GM12872 (cell line): ENCODE measurements around the gene PISD.

ENCODE experiments used
- TF ChIP-seq, protein P1 (sequence below): IDR thresholded peaks from 3 replicates; pipeline ENCODE4 v1.5.1; 2011; ENCODE audit warnings: low read depth, mild to moderate bottlenecking, low read length, moderate library complexity; ENCODE audit not compliant: insufficient read depth

The PISD gene

DNA sequence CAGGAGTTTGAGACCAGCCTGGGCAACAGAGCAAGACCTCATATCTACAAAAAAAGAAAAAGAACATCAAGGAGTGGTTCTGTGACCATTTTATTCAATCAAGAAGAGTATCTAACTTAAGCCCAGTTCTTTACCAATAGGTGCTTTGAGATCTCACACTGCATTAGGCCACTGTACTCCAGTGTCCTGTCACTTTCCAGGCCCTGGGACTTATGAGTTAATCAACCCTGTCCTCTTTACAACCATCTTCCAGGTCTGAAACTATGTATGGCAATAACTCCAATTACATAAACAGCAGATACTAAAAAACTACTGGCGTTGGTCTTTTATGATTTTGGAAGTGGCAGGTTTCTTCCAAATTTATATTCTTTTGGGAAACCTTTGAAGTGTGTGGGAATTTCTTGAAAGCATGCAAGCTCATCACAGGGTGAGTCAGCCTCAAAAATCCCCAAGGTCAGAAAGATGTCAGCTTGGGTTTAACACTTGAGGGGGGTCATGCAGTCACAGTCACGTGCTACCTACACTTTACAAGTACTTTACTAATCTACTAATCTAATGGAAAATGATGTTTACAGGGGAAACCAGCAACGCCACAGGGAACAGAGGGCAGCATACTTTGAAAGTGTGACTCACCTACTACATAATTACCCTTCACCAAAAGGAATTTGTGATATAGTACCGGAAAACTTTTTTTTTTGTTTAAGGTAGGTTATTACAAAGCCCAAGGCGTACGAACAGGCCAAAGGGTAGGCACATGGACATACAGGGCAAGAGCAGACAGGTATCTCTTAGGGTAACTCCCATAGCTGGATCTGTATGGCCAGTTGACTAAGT, 15.6 kb downstream of the PISD start:
- TF ChIP-seq, protein P1, sequence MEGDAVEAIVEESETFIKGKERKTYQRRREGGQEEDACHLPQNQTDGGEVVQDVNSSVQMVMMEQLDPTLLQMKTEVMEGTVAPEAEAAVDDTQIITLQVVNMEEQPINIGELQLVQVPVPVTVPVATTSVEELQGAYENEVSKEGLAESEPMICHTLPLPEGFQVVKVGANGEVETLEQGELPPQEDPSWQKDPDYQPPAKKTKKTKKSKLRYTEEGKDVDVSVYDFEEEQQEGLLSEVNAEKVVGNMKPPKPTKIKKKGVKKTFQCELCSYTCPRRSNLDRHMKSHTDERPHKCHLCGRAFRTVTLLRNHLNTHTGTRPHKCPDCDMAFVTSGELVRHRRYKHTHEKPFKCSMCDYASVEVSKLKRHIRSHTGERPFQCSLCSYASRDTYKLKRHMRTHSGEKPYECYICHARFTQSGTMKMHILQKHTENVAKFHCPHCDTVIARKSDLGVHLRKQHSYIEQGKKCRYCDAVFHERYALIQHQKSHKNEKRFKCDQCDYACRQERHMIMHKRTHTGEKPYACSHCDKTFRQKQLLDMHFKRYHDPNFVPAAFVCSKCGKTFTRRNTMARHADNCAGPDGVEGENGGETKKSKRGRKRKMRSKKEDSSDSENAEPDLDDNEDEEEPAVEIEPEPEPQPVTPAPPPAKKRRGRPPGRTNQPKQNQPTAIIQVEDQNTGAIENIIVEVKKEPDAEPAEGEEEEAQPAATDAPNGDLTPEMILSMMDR = no peak

GRCh38 chr22:31639436-31640039, 22.5 kb downstream of the PISD start:
- TF ChIP-seq, protein P1 = no peak

- TF ChIP-seq, protein P1 = no peak
Observed at GRCh38 chr22:31637891-31638618, 24.0 kb downstream of the PISD start.

DNA sequence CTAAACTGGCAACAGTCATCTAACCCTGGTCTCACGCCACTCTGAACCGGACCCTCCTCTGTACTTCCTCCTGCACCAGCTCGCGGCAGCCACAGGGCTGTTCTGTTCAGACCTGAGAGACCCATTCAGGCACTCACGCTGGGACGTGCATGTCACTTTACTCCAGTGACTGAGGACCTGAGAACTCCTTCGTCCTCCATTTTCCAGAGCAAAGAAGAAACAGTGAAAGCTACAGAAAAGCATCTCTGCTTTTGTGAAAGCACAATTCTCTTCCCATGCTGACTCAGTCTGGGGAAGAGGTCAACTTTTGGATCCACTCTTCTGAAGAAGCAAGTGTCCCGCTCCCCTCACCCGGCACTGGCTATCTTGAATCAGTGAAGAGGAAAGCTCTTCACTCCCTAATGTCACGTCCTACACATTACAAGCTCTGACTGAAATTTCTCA, 24.5 kb downstream of the PISD start:
- TF ChIP-seq, protein P1 = peak; percentile 60; the same call in 2 of the 3 replicates

DNA sequence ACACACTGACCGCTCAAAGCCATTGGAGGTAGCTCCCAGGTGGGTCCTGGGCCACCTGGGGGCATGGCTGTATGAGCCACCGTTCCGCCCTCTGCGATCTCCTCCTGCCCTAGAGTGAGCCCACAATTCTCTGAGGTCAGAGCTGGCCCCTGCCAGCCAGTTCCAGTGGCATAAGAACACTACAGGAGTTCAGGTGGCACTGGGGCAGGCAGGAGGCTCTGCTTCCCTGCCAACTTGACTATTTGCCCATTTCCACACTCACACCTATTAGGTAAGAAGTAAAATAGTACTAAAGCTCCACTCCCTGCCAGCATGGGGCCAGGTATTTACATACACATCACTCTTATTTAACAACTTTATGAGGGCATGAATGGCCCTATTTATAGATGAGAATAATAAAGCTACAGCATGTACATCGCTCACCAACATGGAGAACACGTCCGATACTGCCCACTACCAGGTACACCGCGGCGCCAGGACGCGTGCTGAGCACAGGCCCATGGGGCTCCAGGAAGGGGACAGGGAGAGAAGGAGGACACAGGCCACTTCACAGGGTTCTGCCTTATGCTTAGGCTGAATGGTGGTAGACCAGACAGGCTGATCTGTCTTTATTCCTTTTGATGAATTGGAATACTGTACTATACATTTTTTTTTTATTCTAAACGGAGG, 26.2 kb downstream of the PISD start:
- TF ChIP-seq, protein P1 = no peak

DNA sequence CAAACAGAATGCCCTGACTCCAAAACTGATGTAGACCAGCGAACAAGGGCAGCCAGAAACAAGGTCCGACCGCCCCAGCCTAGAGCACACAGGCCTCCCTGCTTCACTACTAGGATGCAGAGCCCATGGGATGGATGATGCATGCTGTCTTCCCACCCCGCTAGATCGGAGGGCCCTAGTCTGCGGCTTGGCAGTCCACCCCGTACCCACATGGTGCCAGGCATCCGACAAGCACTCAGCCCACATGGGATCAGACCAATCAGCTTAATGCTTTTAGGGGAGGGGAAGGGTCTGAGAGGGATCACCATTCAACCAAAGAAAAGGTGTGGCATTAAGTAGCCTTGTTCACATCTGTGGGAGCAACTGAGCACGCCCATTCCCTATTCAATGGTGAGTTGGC, 30.6 kb downstream of the PISD start:
- TF ChIP-seq, protein P1 = no peak
